A673 (cell line): Measurements from ENCODE around the gene KLHL34.

ENCODE experiments used
- CTCF ChIP-seq: fragments of 300-800, 200-600 bp; sonication (generic); conservative IDR thresholded peaks from 2 replicates; pipeline ENCODE4 v1.5.1; 2017; ENCODE audit warnings: low read depth, mild to moderate bottlenecking, antibody characterized with exemption, low read length, moderate library complexity, mixed read lengths
- EZH2 ChIP-seq: fragments of 200-600 bp; sonication (generic); IDR thresholded peaks from 2 replicates; pipeline ENCODE4 v1.6.1; 2017; ENCODE audit warnings: borderline replicate concordance, low read depth, mild to moderate bottlenecking, mixed read lengths, antibody characterized with exemption, low read length; ENCODE audit not compliant: poor library complexity, severe bottlenecking

- TF ChIP-seq CTCF (no peak), EZH2 (no peak)
Observed at GRCh38 chrX:21638311-21638710, 19.8 kb downstream of the KLHL34 start.
